CD8-positive, alpha-beta memory T cell (primary cell): Measurements from ENCODE around the gene TIMP2. TPM values are rescaled to one million over a fixed set of nuclear protein-coding genes. Genes with fewer than 3 reads are reported as not detected.
"Not testable (repeated sequence)": the region's sequence is repeated elsewhere in the genome, so short reads cannot be mapped to it uniquely, and the experiment has no call there.

Source experiments
- CTCF ChIA-PET: fragments of 350-600 bp; sonication (Branson Sonifier 250); formaldehyde crosslinking; loops from one replicate; lab custom pipeline; 2021; ENCODE audit warnings: antibody characterized with exemption; lab: Charles Lee
- POLR2A ChIA-PET: fragments of 350-600 bp; sonication (Branson Sonifier 250); formaldehyde crosslinking; loops from one replicate; lab custom pipeline; 2021; ENCODE audit warnings: antibody characterized with exemption; lab: Charles Lee
- DNase-seq, 5 donors: peaks; one replicate each; pipeline versions ENCODE4 v3.0.0 to v3.0.0-alpha.2; 2020 to 2022; ENCODE audit warnings: mixed read lengths in 1 of 5
- H3K27ac ChIP-seq: one replicate; pipeline ENCODE4 v1.7.0; 2013; ENCODE audit warnings: low read depth, mild to moderate bottlenecking, low read length, moderate library complexity
- H3K27me3 ChIP-seq: 2 replicates; pipeline ENCODE4 v1.7.0; 2013; ENCODE audit warnings: low read length, mild to moderate bottlenecking; ENCODE audit not compliant: insufficient read depth, poor library complexity, severe bottlenecking
- H3K36me3 ChIP-seq: 2 replicates; pipeline ENCODE4 v1.7.0; 2013; ENCODE audit warnings: mild to moderate bottlenecking, low read length, moderate library complexity; ENCODE audit not compliant: insufficient read depth
- H3K4me1 ChIP-seq: 2 replicates; pipeline ENCODE4 v1.7.0; 2013; ENCODE audit warnings: mild to moderate bottlenecking, low read length, moderate library complexity; ENCODE audit not compliant: insufficient read depth
- H3K4me3 ChIP-seq: 2 replicates; pipeline ENCODE4 v1.7.0; 2013; ENCODE audit warnings: mild to moderate bottlenecking, low read length
- H3K9me3 ChIP-seq: 2 replicates; pipeline ENCODE4 v1.7.0; 2013; ENCODE audit warnings: mild to moderate bottlenecking, low read length
- H3K27ac Mint-ChIP-seq, 8 donors: one replicate each; pipeline ENCODE4 v1.8.0; 2020 to 2021; ENCODE audit warnings: mixed read lengths in 8 of 8, mild to moderate bottlenecking in 6 of 8, inconsistent platforms in 3 of 8, moderate library complexity in 3 of 8
- H3K27me3 Mint-ChIP-seq, 2 donors: one replicate each; pipeline ENCODE4 v1.8.0; 2020 to 2021; ENCODE audit warnings: mixed read lengths in 2 of 2, mild to moderate bottlenecking in 1 of 2, moderate library complexity in 1 of 2
- H3K36me3 Mint-ChIP-seq, 3 donors: one replicate each; pipeline ENCODE4 v1.8.0; 2020 to 2021; ENCODE audit warnings: mixed read lengths in 3 of 3, inconsistent platforms in 1 of 3, mild to moderate bottlenecking in 1 of 3
- H3K4me1 Mint-ChIP-seq, 3 donors: one replicate each; pipeline ENCODE4 v1.8.0; 2020 to 2021; ENCODE audit warnings: mixed read lengths in 3 of 3, inconsistent platforms in 1 of 3, mild to moderate bottlenecking in 1 of 3
- H3K4me3 Mint-ChIP-seq, 7 donors: one replicate each; pipeline ENCODE4 v1.8.0; 2020 to 2021; ENCODE audit warnings: mixed read lengths in 7 of 7, mild to moderate bottlenecking in 6 of 7, moderate library complexity in 4 of 7, inconsistent platforms in 2 of 7
- H3K9me3 Mint-ChIP-seq, 5 donors: one replicate each; pipeline ENCODE4 v1.8.0; 2020 to 2022; ENCODE audit warnings: mixed read lengths in 5 of 5, mild to moderate bottlenecking in 3 of 5, moderate library complexity in 2 of 5, inconsistent platforms in 1 of 5
- polyA plus RNA-seq: library from polyadenylated mRNA; unstranded; fragments of 300-500 nt; fragmentation: Illumina TruSeq; gene quantifications from one replicate; pipeline ENCODE4 v1.2.3, GENCODE V29; 2021
- total RNA-seq, 2 experiments: library from RNA; stranded (reverse); gene quantifications; one replicate each; pipeline ENCODE4 v1.2.3, GENCODE V29; 2021

The TIMP2 gene
- total and polyA plus RNA-seq, 3 experiments from 2014 or later, result 0.08 to 1.6 (median 1.3) TPM

DNA sequence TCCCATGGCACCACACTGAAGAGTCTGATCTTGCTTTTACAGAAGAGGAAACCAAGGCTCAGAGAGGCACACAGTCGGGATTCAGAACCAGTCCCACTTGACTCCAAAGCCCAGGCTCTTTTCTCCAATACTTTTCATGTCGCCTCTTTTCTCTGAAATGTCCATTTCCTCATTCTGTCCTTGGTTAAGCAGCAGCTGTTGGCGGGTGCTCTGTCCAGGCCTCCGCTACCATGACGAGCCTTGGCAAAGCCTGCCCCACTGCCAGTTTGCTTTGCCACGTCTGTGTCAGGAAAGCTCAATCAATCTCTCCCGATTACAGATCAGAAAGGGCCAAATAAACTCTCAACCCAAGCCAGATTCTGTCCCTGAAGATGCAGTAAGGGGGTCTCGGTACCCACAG is 13.1 kb downstream of the TIMP2 start:
- Histone ChIP-seq H3K36me3 (no peaks in the 10 kb centered on the region), H3K9me3 (no peaks in the 10 kb centered on the region), H3K27ac (no peak overlapping the region), H3K4me3 (no peak overlapping the region), H3K27me3 (no peaks in the 10 kb centered on the region), H3K4me1 (no peaks in the 10 kb centered on the region)
- H3K4me1 Mint-ChIP-seq, result no peaks in the 10 kb centered on the region
- H3K36me3 Mint-ChIP-seq, result peaks cover 0 to 3% (median 0%) of the 10 kb centered on the region in 3 donors
- no peak overlapping the region for H3K27ac Mint-ChIP-seq
- no peak for DNase-seq
- H3K4me3 Mint-ChIP-seq, result no peak overlapping the region
- POLR2A ChIA-PET, result no interaction called here
- peaks cover 11 to 23% of the 10 kb centered on the region in 2 donors for H3K27me3 Mint-ChIP-seq
- CTCF ChIA-PET, result no interaction called here
- H3K9me3 Mint-ChIP-seq, result no peaks in the 10 kb centered on the region

DNA sequence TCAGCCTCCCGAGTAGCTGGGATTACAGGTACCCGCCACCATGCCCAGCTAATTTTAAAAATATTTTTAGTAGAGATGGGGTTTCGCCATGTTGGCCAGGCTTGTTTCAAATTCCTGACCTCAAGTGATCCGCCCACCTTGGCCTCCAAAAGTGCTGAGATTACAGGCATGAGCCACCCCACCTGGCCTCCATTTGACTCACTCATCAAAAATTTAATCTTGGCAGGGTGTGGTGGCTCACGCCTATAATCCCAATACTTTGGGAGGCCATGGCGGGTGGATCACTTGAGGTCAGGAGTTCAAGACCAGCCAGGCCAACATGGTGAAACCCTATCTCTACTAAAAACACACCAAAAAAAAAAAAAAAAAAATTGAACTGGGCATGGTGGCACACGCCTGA is 13.6 kb downstream of the TIMP2 start:
- CTCF ChIA-PET, H3K27ac ChIP-seq, H3K27ac Mint-ChIP-seq, H3K9me3 Mint-ChIP-seq, DNase-seq, H3K9me3 ChIP-seq, H3K4me3 Mint-ChIP-seq, H3K36me3 ChIP-seq, H3K4me3 ChIP-seq, H3K27me3 ChIP-seq, H3K4me1 Mint-ChIP-seq, POLR2A ChIA-PET, H3K36me3 Mint-ChIP-seq, H3K4me1 ChIP-seq: not testable (repeated sequence)
- H3K27me3 Mint-ChIP-seq, result peaks cover 8 to 21% of the 10 kb centered on the region in 2 donors

DNA sequence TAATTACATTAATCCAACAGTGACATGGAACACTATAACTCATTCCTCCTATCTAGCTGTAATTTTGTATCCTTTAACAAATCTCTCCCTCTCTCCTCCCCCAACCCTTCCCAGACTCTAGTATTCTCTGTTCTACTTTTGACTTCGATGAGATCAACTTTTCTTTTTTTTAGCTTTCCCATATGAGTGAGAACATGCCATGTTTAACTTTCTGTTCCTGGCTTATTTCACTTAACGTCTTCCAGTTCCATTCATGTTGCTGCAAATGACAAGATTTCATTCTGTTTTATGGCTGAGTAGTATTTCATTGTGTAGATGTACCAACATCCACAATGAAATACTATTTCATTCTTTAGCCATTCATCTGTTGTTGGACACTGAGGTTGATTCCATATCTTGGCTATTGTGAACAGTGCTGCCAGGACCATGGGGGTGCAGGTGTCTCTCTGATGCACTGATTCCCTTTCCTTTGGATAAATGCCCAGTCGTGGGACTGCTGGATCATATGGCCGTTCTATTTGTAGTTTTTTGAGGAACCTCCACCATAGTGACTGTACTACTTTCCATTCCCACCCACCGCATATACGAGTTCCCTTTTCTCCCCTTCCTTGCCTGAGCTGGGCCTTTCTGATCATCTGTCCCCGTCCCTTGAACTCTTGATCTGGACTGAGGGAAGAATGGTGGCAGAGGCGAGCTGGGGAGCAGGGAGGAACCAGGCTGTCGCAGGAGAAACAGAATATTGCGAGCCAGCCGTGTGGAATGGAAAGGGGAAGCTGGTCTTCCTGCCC is 14.5 kb downstream of the TIMP2 start:
- Histone ChIP-seq H3K27me3 (no peaks in the 10 kb centered on the region), H3K36me3 (no peaks in the 10 kb centered on the region), H3K27ac (no peak overlapping the region), H3K9me3 (no peaks in the 10 kb centered on the region), H3K4me3 (no peak overlapping the region), H3K4me1 (no peaks in the 10 kb centered on the region)
- Mint-ChIP-seq H3K9me3 (no peaks in the 10 kb centered on the region), H3K4me3 (no peak overlapping the region), H3K36me3 (peaks cover 0 to 3% (median 0%) of the 10 kb centered on the region in 3 donors), H3K27me3 (peaks cover 4 to 16% of the 10 kb centered on the region in 2 donors), H3K27ac (peak overlapping the region in 1 of 8 donors; percentile 52), H3K4me1 (no peaks in the 10 kb centered on the region)
- CTCF ChIA-PET, result interaction anchor here (0.9 kb wide), 1 partner anchor 524 kb away, joined by 3 read pairs; no protein-coding TSS in a partner anchor
- POLR2A ChIA-PET, result no interaction called here
- DNase-seq, result no peak

DNA sequence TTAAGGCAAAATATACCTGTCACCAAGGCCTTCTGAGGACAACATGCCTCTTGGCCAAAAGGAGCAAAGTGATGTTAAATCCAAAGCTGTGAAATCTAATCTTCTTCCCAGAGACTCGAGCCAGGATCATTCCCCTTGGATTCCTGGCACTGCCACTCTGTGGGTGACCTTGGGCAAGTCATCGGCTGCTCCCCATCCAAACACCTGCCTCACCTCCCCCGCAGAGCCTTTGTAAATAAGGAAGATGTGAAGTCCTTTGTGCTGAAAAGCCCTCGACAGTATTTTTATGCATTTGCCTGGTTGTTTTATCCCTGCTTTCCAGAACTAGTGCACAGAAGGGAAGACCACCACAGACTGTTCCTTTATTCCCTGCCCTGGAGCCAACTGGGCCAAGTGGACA is 16.8 kb downstream of the TIMP2 start:
- H3K36me3 ChIP-seq, result no peaks in the 10 kb centered on the region
- no peaks in the 10 kb centered on the region for H3K9me3 ChIP-seq
- no peak overlapping the region for H3K27ac ChIP-seq
- Mint-ChIP-seq H3K36me3 (peaks cover 0 to 3% (median 0%) of the 10 kb centered on the region in 3 donors), H3K4me3 (no peak overlapping the region), H3K9me3 (no peaks in the 10 kb centered on the region), H3K4me1 (peaks cover 2 to 5% (median 3%) of the 10 kb centered on the region in 3 donors), H3K27me3 (peaks cover 8 to 15% of the 10 kb centered on the region in 2 donors), H3K27ac (peak overlapping the region in 1 of 8 donors; percentile 47)
- POLR2A ChIA-PET, result interaction anchor here (0.6 kb wide), 1 partner anchor 21 kb away, joined by 3 read pairs; no protein-coding TSS in a partner anchor
- CTCF ChIA-PET, result no interaction called here
- DNase-seq, result no peak
- H3K4me1 ChIP-seq, result no peaks in the 10 kb centered on the region
- H3K4me3 ChIP-seq, result no peak overlapping the region
- no peaks in the 10 kb centered on the region for H3K27me3 ChIP-seq

DNA sequence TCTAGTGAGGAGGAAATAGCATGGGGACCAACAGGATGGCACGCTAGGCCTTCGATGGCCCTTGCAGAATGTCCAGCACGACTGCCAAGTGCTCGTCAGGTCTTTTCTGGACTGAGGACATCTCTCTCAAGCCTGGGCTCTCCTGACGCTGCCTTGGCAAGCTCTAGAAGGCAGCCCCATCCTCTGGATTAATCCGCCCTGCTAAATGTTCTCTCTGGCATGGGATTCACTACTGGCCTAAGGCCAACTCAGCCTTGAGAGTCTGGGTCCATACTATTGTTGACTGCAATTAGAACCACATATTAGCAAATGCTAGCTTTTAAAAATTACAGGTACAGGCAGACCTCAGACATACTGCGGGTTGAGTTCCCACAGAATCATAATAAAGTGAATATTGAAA is 19.6 kb downstream of the TIMP2 start:
- ChIA-PET POLR2A (no interaction called here), CTCF (no interaction called here)
- peaks cover 0 to 2% (median 0%) of the 10 kb centered on the region in 3 donors for H3K36me3 Mint-ChIP-seq
- no peaks in the 10 kb centered on the region for H3K9me3 ChIP-seq
- H3K27me3 ChIP-seq, result no peaks in the 10 kb centered on the region
- no peak for DNase-seq
- H3K27me3 Mint-ChIP-seq, result peaks cover 15 to 17% of the 10 kb centered on the region in 2 donors
- no peak overlapping the region for H3K4me3 Mint-ChIP-seq
- no peak overlapping the region for H3K4me3 ChIP-seq
- no peaks in the 10 kb centered on the region for H3K9me3 Mint-ChIP-seq
- no peak overlapping the region for H3K27ac ChIP-seq
- H3K27ac Mint-ChIP-seq, result no peak overlapping the region
- no peaks in the 10 kb centered on the region for H3K36me3 ChIP-seq
- peaks cover 4 to 9% (median 6%) of the 10 kb centered on the region in 3 donors for H3K4me1 Mint-ChIP-seq
- H3K4me1 ChIP-seq, result no peaks in the 10 kb centered on the region

DNA sequence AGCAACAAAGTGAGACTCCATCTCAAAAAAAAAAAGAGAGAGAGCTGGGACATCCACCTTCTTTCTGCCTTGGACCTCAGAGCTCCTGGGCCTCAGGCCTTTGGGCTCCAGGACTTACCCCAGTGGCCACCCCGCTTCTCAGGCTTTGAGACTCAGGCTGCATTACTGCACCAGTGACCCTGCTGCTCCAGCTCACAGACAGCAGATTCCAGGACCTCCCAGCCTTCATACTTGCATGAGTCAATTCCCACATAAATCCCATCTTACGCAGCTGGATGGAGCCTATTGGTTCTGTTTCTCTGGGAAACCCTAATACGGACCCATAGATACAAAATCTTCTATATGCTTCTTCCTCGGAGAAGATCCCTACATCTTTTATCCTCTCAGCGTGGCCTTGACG is 20.1 kb downstream of the TIMP2 start:
- Mint-ChIP-seq H3K27me3 (peaks cover 15% of the 10 kb centered on the region in 2 donors), H3K9me3 (no peaks in the 10 kb centered on the region), H3K36me3 (no peaks in the 10 kb centered on the region), H3K4me1 (peaks cover 4 to 9% (median 6%) of the 10 kb centered on the region in 3 donors), H3K27ac (no peak overlapping the region), H3K4me3 (no peak overlapping the region)
- Histone ChIP-seq H3K27ac (no peak overlapping the region), H3K27me3 (no peaks in the 10 kb centered on the region), H3K9me3 (no peaks in the 10 kb centered on the region), H3K4me3 (no peak overlapping the region), H3K4me1 (no peaks in the 10 kb centered on the region), H3K36me3 (no peaks in the 10 kb centered on the region)
- ChIA-PET CTCF (no interaction called here), POLR2A (no interaction called here)
- DNase-seq, result no peak

DNA sequence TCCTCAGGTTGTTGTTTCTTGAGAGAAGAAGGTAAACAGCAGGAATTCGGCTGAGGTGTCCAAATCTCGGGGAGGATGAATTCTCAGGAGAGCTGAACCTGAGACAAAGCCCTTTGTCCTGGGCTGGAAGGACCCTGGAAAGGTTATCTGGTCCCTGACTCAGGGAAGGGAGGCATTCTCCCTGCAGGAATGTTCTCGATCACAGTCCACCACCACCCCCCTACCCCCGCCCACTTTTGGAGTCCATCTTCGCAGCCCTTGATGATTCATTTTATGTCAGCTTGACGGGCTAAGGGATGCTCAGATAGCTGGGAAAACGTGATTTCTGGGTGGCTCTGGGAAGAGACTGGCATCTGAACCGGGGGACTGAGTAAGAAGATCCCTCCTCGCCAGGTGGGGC is 20.8 kb downstream of the TIMP2 start:
- H3K4me3 ChIP-seq, result no peak overlapping the region
- Mint-ChIP-seq H3K4me1 (peaks cover 4 to 9% (median 6%) of the 10 kb centered on the region in 3 donors), H3K9me3 (no peaks in the 10 kb centered on the region), H3K27me3 (peaks cover 12 to 17% of the 10 kb centered on the region in 2 donors), H3K4me3 (no peak overlapping the region), H3K36me3 (no peaks in the 10 kb centered on the region), H3K27ac (no peak overlapping the region)
- H3K36me3 ChIP-seq, result no peaks in the 10 kb centered on the region
- H3K27ac ChIP-seq, result no peak overlapping the region
- no peaks in the 10 kb centered on the region for H3K4me1 ChIP-seq
- no peak for DNase-seq
- CTCF ChIA-PET, result interaction anchor here (1.2 kb wide), 1 partner anchor 67 kb away, joined by 3 read pairs; no protein-coding TSS in a partner anchor
- POLR2A ChIA-PET, result no interaction called here
- H3K9me3 ChIP-seq, result no peaks in the 10 kb centered on the region
- H3K27me3 ChIP-seq, result no peaks in the 10 kb centered on the region

DNA sequence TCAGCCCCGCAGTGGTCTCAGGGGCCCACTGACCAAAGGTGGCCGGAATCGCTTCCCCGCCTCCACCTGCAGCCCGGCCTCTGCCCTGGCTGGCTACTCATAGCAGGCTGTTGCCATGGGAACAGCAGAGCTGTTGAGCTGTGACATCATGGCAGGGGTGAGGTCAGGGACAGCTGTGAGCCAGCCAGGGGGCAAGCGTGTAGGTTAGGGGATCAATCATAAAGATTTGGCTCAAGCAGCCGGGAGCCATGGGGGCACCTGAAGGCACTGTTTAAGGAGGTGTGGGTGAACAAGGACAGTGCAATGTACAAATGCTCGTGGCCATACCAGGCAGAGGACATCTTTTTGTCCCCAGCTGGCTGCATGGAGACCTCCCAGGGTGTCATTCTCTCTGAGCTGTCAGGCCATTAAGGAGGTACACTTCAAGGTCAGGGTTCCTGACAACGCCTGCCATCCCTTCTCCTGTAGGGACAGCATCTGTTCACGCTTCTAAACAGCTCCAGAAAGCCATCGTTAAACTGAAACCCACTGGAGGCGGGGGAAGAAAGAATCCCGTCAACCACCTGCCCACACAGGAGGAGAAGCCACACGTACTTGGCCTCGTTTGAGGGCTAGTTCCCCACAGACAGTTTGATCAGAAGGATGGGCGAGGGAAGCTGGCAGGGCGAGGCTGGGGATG is 21.9 kb downstream of the TIMP2 start, which contains the start of gene CEP295NL:
CEP295NL (minus strand) TSS at position 101 of the 679 bp plus-strand sequence. CDS start 1,373 bp downstream, outside the sequence.
- H3K36me3 ChIP-seq, result no peaks in the 10 kb centered on the region
- no peak within 1 kb of the TSS for H3K4me3 ChIP-seq
- no peaks in the 10 kb centered on the region for H3K9me3 ChIP-seq
- H3K9me3 Mint-ChIP-seq, result no peaks in the 10 kb centered on the region
- no peak within 1 kb of the TSS for H3K4me3 Mint-ChIP-seq
- no peaks in the 10 kb centered on the region for H3K27me3 ChIP-seq
- CTCF ChIA-PET, result interaction anchor here (1.2 to 1.4 kb wide), 2 partner anchors 12 to 68 kb away, joined by 3 read pairs; no protein-coding TSS in a partner anchor
- no peak within 1 kb of the TSS for H3K27ac ChIP-seq
- H3K4me1 Mint-ChIP-seq, result peaks cover 4 to 9% (median 6%) of the 10 kb centered on the region in 3 donors
- no peaks in the 10 kb centered on the region for H3K36me3 Mint-ChIP-seq
- DNase-seq, result no peak
- peak within 1 kb of the TSS in 2 of 8 donors; percentile 17 to 24 for H3K27ac Mint-ChIP-seq
- H3K27me3 Mint-ChIP-seq, result peaks cover 11 to 17% of the 10 kb centered on the region in 2 donors
- no peaks in the 10 kb centered on the region for H3K4me1 ChIP-seq
- POLR2A ChIA-PET, result no interaction called here
